HG03520 (cell line): ENCODE data around the gene HYAL1.
A peak's percentile ranks its signal among the peaks of the same experiment; 100 is the strongest.

Experiments
- ATAC-seq: cut with Tn5 transposase; IDR thresholded peaks from one replicate; pipeline ENCODE4 v1.9.1; 2021; ENCODE audit warnings: mild to moderate bottlenecking, moderate library complexity; ENCODE audit not compliant: unreplicated experiment

The HYAL1 gene

GRCh38 chr3:50303013-50303815 is at the start of gene HYAL1:
Gene HYAL1 (minus strand): TSS chr3:50303574. CDS start chr3:50302956, 618 bp downstream.
- ATAC-seq = no peak

GRCh38 chr3:50352781-50353180 is 49.4 kb upstream of the HYAL1 start:
- no peak for ATAC-seq

- ATAC-seq = no peak
Observed at GRCh38 chr3:50351323-50351697, 47.9 kb upstream of the HYAL1 start.

GRCh38 chr3:50350527-50351322 is 47.4 kb upstream of the HYAL1 start, which contains the start of the genes CYB561D2 and NPRL2:
Gene CYB561D2 (plus strand): TSS chr3:50350862. CDS start chr3:50351434, 572 bp downstream.
Gene NPRL2 (minus strand): TSS chr3:50350775. CDS start chr3:50350652, 123 bp downstream.
- ATAC-seq = peak; percentile 81

GRCh38 chr3:50350213-50350526 is 46.8 kb upstream of the HYAL1 start:
- ATAC-seq = no peak

DNA sequence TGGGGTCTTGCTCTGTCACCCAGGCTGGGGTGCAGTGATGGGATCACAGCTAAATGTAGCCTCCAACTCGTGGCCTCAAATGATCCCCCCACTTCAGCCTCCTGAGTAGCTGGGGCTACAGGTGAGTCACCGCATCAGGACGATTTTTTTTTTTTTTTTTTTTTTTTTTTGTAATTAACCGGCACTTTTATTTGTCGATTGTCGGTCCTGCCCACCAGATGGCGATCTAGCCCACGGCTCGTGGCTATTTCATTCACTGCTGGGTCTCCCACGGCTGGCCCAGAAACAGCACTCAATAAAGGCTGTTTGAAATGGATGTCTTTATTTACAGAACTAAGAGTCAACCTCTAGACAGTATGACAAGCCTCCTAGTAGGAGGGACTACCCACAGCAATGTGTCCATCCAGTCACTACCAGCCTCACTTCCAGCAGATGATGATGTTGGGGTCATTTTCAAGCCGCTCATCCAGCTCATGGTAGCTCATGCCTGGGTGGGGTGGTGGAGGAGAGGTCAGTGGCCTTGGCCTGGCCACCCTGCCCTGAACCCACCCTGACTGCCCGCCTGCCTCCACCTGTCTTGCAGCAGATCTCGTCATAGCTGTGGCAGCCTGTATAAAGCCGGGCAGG is 43.9 kb upstream of the HYAL1 start:
- ATAC-seq = no peak

DNA sequence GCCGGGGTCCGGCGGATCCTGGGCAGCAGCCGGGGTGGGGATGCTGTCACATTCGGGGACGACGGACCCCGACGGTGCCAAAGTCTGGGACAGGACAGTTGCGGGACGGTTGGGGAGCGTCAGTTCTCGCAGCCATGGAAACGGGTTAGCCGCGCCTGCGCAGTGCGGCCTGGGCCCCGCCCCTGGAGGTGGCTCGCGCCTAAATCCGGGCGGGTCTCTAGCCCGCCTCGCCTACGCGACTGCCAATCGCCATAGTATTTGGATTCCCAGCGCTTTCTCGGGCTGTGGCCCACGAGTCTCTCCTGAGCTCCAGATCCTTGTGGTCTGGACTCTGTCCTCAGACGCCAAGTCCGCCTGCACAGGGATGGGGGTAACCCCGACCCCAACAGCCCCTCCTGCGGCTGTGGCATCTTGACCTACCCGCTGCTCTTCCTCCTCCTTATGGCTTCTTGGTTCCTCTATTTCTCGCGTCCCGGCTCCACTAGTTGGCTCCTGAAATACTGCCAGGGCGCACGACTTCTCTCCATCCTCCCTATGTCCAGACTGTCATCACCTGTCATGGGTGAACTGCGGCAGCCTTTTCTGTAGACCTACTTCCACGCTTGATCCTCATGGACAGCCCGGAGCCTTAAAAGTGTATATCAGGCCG is 42.3 kb upstream of the HYAL1 start, which contains the start of gene ZMYND10:
TSS of gene ZMYND10 (minus strand) at position 147 of the 649 bp plus-strand sequence. CDS start 153 bp downstream, outside the sequence.
- no peak for ATAC-seq

DNA sequence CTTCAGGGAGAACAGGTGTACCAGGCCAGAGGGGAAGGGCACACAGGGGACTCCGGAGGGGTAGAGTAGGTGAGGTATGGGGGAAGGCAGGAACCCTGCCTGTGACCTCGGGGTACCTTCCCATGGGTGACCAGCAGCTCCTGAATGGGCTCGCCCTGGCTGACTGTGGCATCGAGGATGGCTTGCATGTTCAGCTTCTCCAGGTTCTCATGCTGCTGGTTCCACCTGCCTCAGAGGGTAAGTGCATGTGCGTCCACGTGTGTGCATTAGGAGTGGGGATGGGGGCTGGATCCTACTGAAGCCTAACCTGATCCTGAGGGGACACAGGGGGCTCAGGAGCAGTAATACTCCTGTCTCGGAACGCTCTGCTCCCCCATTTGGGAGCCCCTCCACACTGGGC is 41.6 kb upstream of the HYAL1 start:
- no peak for ATAC-seq

DNA sequence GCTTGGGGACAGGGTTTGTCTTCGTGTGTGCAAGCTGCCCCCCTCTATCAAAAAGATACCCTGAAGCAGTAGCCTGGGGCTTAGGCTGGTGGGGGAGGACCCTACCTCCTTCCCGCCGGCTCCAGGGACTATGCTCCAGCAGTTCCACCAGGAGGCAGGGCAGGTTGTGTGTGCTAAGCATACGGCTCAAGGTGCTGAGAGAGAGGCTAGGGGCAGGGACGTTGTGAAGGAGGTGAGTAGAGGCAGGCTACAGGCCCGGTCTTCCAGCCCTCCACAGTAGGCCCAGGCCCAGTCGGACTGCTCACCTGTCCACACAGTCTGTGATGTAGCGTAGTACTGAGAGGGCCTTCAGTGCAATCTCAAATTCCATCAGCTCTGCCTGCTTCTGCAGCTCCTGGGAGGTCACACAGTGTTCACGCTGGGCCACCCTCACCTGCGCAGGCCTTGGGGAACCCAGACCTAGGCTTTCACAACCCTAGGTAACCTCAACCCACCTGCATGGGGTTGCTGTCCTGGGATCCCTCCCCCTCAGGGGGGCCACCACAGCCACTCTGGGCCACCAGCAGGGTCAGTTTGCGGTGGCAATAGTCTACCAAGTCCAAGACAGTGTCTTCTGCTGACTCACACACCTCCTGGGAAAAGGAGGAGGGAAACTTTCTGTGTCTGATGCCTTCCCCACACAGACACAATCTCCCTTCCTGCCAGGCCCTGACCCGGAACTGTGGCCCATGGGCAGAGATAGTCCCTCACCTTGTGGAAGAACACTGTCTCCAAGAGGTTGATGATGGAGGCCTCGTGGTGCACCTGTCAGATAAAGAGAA is 39.6 kb upstream of the HYAL1 start:
- ATAC-seq = no peak

GRCh38 chr3:50341996-50342650 is 38.7 kb upstream of the HYAL1 start:
- no peak for ATAC-seq

DNA sequence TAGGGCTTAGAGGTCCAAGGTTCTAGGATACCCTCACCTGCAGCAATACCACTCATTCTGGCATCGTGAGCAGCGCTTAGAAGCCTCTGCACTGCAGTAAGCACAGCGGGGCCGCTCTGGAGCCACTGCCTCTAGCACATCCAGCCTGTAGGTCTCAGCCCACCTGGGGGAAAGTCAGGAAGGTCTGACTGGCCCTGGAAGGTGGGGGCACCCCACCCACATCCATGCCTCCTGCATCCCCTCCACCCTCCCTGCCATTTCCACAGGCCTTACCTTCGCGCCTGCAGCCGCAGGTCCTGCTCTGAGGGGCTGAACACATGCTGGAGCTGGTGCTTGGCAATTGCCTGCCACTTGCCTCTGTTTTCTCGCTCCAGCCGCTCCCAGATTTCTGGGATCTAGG is 38.2 kb upstream of the HYAL1 start:
- no peak for ATAC-seq

- ATAC-seq = no peak
Observed at GRCh38 chr3:50340448-50341329, 37.3 kb upstream of the HYAL1 start, which contains the start of gene RASSF1. Gene RASSF1 (minus strand): TSS chr3:50340836. CDS start chr3:50340805, 31 bp downstream.

GRCh38 chr3:50340147-50340447 is 36.7 kb upstream of the HYAL1 start:
- ATAC-seq = no peak

DNA sequence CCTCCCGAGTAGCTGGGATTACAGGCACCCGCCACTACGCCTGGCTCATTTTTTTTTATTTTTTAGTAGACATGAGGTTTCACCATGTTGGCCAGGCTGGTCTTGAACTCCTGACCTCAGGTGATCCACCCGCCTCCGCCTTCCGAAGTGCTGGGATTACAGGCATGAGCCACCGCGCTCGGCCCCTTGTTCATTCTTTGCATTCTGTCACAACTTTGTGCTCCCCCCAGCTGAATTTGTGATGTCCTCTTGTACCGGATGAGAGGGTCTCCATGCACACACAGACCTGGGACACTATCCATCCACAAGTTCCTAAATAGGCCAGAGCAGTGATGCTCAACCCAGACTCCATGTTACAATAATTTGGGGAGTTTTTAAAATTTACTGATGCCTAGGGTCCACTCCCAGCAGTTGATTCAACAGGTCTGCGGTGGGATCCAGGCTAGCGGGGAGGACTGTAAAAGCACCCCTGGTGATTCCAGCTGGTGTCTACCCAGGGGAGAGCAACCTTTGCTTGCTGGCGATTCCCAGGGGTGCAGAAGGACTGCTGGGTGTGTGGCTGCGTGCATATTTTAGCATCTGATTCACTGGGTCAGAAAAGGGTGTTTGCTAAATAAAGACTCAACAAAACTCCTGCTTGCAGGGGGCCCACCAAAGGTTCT is 36.2 kb upstream of the HYAL1 start:
- ATAC-seq = no peak

GRCh38 chr3:50338965-50339364 is 35.6 kb upstream of the HYAL1 start:
- ATAC-seq = no peak

DNA sequence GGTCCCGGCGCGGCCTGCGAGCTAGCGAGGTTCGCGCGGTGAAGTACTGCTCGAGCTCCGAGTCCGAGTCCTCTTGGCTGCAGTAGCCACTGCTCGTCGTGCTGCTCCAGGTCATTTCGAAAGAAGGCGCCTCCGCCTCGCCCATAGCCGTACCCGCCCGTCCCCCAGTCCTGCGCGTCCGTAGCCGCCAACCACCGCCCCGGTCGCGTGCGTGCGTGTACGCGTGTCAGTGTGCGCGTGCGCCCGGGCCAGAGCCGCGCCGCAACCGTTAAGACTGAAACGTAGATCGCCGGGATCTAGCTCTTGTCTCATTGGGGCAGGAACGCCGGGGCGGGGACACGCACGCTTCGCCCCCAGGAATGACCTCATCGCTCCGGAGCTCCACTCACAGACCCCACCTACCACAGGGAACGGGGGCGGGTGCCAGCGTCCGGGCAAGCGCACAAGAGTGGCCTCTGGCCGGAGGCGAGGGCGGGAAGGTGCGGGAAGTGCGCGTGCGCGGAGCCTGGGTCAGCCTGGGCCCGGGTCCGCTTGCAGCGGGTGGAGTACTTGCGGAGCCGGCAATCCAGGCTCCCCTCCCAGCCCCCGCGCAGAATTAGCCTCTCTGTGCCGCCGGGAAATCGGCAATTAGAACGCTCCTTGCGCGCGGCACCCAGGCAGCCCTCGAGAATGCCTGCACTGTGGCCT is 33.9 kb upstream of the HYAL1 start:
- ATAC-seq = peak; percentile 67

GRCh38 chr3:50336452-50337174 is 33.2 kb upstream of the HYAL1 start:
- peak; percentile 28 for ATAC-seq
